ENCODE measurements around the gene SLC4A4. TPM values are rescaled to one million over a fixed set of nuclear protein-coding genes. Genes with fewer than 3 reads are reported as not detected.

The SLC4A4 gene
- polyA plus RNA-seq, 1 donor (not counting 4 experiments of a cell fraction or from before 2014, with no cell fraction given), result 0.29 TPM

DNA sequence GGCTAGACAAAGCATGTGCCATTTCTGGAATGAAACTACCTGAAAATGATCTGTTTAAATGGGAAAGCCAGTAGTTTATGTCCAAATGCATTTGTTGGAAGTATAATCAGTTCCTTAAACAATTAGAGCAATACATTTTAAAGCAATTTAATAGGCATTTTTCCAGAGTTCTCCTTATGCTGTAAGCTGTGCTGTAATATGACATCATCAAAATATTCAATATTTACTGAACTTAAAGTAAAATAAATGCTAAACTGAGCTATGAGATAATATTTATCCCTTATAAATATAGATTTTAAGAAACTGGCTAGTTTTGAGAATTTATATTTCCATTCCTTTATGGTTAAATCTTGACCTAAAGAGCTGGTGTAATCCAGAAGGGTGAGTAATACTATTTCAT, 7.9 kb downstream of the SLC4A4 start:
- TF ChIP-seq, protein P1, sequence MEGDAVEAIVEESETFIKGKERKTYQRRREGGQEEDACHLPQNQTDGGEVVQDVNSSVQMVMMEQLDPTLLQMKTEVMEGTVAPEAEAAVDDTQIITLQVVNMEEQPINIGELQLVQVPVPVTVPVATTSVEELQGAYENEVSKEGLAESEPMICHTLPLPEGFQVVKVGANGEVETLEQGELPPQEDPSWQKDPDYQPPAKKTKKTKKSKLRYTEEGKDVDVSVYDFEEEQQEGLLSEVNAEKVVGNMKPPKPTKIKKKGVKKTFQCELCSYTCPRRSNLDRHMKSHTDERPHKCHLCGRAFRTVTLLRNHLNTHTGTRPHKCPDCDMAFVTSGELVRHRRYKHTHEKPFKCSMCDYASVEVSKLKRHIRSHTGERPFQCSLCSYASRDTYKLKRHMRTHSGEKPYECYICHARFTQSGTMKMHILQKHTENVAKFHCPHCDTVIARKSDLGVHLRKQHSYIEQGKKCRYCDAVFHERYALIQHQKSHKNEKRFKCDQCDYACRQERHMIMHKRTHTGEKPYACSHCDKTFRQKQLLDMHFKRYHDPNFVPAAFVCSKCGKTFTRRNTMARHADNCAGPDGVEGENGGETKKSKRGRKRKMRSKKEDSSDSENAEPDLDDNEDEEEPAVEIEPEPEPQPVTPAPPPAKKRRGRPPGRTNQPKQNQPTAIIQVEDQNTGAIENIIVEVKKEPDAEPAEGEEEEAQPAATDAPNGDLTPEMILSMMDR (optimal IDR thresholded peaks at IDR 0.05 in 1 of 3, IDR thresholded peaks at IDR 0.05 in 1 of 3, conservative IDR thresholded peaks at IDR 0.05 in 1 of 3; ENCODE audit: extremely low read depth in 1 of 3, insufficient read depth in 2 of 3, low read length in 3 of 3), result no peak
- no peak for TF ChIP-seq EZH2 (IDR thresholded peaks at IDR 0.05; ENCODE audit: low read length)
- Histone ChIP-seq H3K4me1 (ENCODE audit: control insufficient read depth, extremely low read depth, insufficient read depth, low read length) (no peaks in the 10 kb centered on the region), H3K9me1 (ENCODE audit: control insufficient read depth, extremely low read depth, insufficient read depth, low read length) (no peaks in the 10 kb centered on the region), H3K9ac (ENCODE audit: control insufficient read depth, extremely low read depth, insufficient read depth, low read length) (no peak overlapping the region), H3K36me3 (ENCODE audit: control insufficient read depth in 2 of 2, extremely low read depth in 1 of 2, insufficient read depth in 2 of 2, low read length in 2 of 2) (no peaks in the 10 kb centered on the region), H3K4me2 (ENCODE audit: control insufficient read depth, extremely low read depth, insufficient read depth, low read depth, low read length) (no peak overlapping the region), H2AFZ (ENCODE audit: control insufficient read depth, low read length) (no peak overlapping the region), H3K27me3 (ENCODE audit: control insufficient read depth, extremely low read depth, insufficient read depth, low read length) (no peaks in the 10 kb centered on the region), H3K79me2 (ENCODE audit: control insufficient read depth, insufficient read depth, low read length) (no peaks in the 10 kb centered on the region), H3K4me3 (ENCODE audit: control insufficient read depth in 2 of 3, extremely low read depth in 1 of 3, insufficient read depth in 2 of 3, low read depth in 1 of 3, low read length in 3 of 3) (no peak overlapping the region), H4K20me1 (ENCODE audit: control insufficient read depth, extremely low read depth, insufficient read depth, low read length) (no peaks in the 10 kb centered on the region), H3K9me3 (ENCODE audit: control insufficient read depth, low read depth, low read length) (no peaks in the 10 kb centered on the region), H3K27ac (ENCODE audit: control insufficient read depth, insufficient read depth, low read length) (no peak overlapping the region)
- DNase-seq (ENCODE audit: low read depth, low spot score) (no peak), FAIRE-seq (no peak)
- dilution Hi-C loops (cut with MboI; ENCODE audit: extremely low pct_ligation_motif_present, low sequenced_read_pairs), result no loop called here

DNA sequence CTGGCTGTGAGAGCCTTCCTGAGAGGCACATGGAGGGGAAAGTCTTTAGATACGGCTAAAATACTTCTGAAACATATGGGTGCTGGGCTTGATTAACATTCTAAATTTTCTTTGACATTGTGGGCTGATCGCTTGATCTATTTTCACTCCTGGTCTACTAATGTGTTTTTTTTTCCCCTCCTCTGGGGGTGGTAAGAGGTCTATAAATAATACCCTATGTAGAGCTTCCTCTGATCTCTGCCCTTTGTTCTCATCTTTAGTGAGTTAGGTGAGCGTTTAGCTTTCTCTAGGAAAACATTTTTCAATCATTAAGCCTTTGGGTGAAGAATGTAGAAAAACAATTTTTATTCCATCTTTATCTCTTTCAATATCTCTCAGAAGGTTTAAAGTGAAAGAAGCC, 9.8 kb downstream of the SLC4A4 start:
- dilution Hi-C loops (cut with MboI; ENCODE audit: extremely low pct_ligation_motif_present, low sequenced_read_pairs), result no loop called here
- TF ChIP-seq, protein P1 (optimal IDR thresholded peaks at IDR 0.05 in 1 of 3, IDR thresholded peaks at IDR 0.05 in 1 of 3, conservative IDR thresholded peaks at IDR 0.05 in 1 of 3; ENCODE audit: extremely low read depth in 1 of 3, insufficient read depth in 2 of 3, low read length in 3 of 3), result no peak
- TF ChIP-seq EZH2 (IDR thresholded peaks at IDR 0.05; ENCODE audit: low read length), result no peak
- Histone ChIP-seq H3K9me3 (ENCODE audit: control insufficient read depth, low read depth, low read length) (no peaks in the 10 kb centered on the region), H3K9ac (ENCODE audit: control insufficient read depth, extremely low read depth, insufficient read depth, low read length) (no peak overlapping the region), H4K20me1 (ENCODE audit: control insufficient read depth, extremely low read depth, insufficient read depth, low read length) (no peaks in the 10 kb centered on the region), H3K4me1 (ENCODE audit: control insufficient read depth, extremely low read depth, insufficient read depth, low read length) (no peaks in the 10 kb centered on the region), H3K27me3 (ENCODE audit: control insufficient read depth, extremely low read depth, insufficient read depth, low read length) (no peaks in the 10 kb centered on the region), H3K4me3 (ENCODE audit: control insufficient read depth in 2 of 3, extremely low read depth in 1 of 3, insufficient read depth in 2 of 3, low read depth in 1 of 3, low read length in 3 of 3) (no peak overlapping the region), H3K79me2 (ENCODE audit: control insufficient read depth, insufficient read depth, low read length) (no peaks in the 10 kb centered on the region), H3K4me2 (ENCODE audit: control insufficient read depth, extremely low read depth, insufficient read depth, low read depth, low read length) (no peak overlapping the region), H3K27ac (ENCODE audit: control insufficient read depth, insufficient read depth, low read length) (no peak overlapping the region), H3K9me1 (ENCODE audit: control insufficient read depth, extremely low read depth, insufficient read depth, low read length) (no peaks in the 10 kb centered on the region), H2AFZ (ENCODE audit: control insufficient read depth, low read length) (no peak overlapping the region), H3K36me3 (ENCODE audit: control insufficient read depth in 2 of 2, extremely low read depth in 1 of 2, insufficient read depth in 2 of 2, low read length in 2 of 2) (no peaks in the 10 kb centered on the region)
- FAIRE-seq (no peak), DNase-seq (ENCODE audit: low read depth, low spot score) (no peak)
